Adrenal gland (tissue), 5 donors: ENCODE measurements around the gene ARHGAP10.

Experiments
- POLR2A ChIP-seq, 2 donors: fragments of 450-650 bp; IDR thresholded peaks; one replicate each; pipeline ENCODE4 v1.6.1; 2017; ENCODE audit warnings: antibody characterized with exemption in 2 of 2, mild to moderate bottlenecking in 2 of 2, moderate library complexity in 1 of 2
- TF ChIP-seq, protein P1 (sequence below), 6 experiments: fragments of 450-650 bp in 4 of 6; fragments of 200-600 bp in 2 of 6; sonication (generic) in 1 of 6; IDR thresholded peaks; 1 replicate in 5 of 6; 2 replicates in 1 of 6; pipeline versions ENCODE4 v1.5.1 to v1.8.0; 2016 to 2021; ENCODE audit warnings: antibody characterized with exemption in 6 of 6, mild to moderate bottlenecking in 2 of 6, moderate library complexity in 1 of 6
- donor health status: DM: no; HTN: no; CAD: no.

GRCh38 chr4:147741190-147741788 lies 9.4 kb downstream of the ARHGAP10 start:
- TF ChIP-seq, protein P1, sequence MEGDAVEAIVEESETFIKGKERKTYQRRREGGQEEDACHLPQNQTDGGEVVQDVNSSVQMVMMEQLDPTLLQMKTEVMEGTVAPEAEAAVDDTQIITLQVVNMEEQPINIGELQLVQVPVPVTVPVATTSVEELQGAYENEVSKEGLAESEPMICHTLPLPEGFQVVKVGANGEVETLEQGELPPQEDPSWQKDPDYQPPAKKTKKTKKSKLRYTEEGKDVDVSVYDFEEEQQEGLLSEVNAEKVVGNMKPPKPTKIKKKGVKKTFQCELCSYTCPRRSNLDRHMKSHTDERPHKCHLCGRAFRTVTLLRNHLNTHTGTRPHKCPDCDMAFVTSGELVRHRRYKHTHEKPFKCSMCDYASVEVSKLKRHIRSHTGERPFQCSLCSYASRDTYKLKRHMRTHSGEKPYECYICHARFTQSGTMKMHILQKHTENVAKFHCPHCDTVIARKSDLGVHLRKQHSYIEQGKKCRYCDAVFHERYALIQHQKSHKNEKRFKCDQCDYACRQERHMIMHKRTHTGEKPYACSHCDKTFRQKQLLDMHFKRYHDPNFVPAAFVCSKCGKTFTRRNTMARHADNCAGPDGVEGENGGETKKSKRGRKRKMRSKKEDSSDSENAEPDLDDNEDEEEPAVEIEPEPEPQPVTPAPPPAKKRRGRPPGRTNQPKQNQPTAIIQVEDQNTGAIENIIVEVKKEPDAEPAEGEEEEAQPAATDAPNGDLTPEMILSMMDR (IDR thresholded peaks at IDR 0.05): no peak
- TF ChIP-seq POLR2A (IDR thresholded peaks at IDR 0.05): no peak
